Left ventricle myocardium inferior (tissue), 1 donor: Measurements from ENCODE around the gene SCFD2. TPM values are rescaled to one million over a fixed set of nuclear protein-coding genes. Genes with fewer than 3 reads are reported as not detected.

Experiments used
- DNase-seq: peaks from one replicate; pipeline ENCODE4 v3.0.0-alpha.2; 2020
- H3K27ac ChIP-seq: fragments of 200-600 bp; replicated peaks from 2 replicates; pipeline ENCODE4 v1.8.0; 2021
- H3K27me3 ChIP-seq: fragments of 200-600 bp; 2 replicates; pipeline ENCODE4 v1.8.0; 2021; ENCODE audit warnings: low read depth
- H3K36me3 ChIP-seq: fragments of 200-600 bp; 2 replicates; pipeline ENCODE4 v1.8.0; 2021
- H3K4me1 ChIP-seq: fragments of 200-600 bp; 2 replicates; pipeline ENCODE4 v1.8.0; 2021
- H3K4me3 ChIP-seq: fragments of 200-600 bp; 2 replicates; pipeline ENCODE4 v1.8.0; 2021; ENCODE audit warnings: mild to moderate bottlenecking, moderate library complexity
- H3K9me3 ChIP-seq: fragments of 200-600 bp; replicated peaks from 2 replicates; pipeline ENCODE4 v1.8.0; 2021
- intact Hi-C: fragments of 100-400 bp; cut with micrococcal nuclease; formaldehyde crosslinking; loops from one replicate; pipeline ENCODE4 v1.11.0; 2022
- total RNA-seq: library from RNA; stranded (reverse); fragmentation: NEBNext Ultra II Directional; extraction: Animal tissue kit (Norgen Biotek cat#: 25700); gene quantifications from one replicate; pipeline ENCODE4 v1.2.1, GENCODE V29; 2021
- TF ChIP-seq, protein P1 (sequence below): fragments of 200-600 bp; IDR thresholded peaks from 2 replicates; pipeline ENCODE4 v1.8.0; 2021; ENCODE audit warnings: antibody characterized with exemption, mild to moderate bottlenecking, borderline replicate concordance
- donor health status: DM: no; HTN: yes; CAD: no; lungs with severe emphysema.

SCFD2 gene
- total RNA-seq, 1 donor from 2014 or later: 9.3 TPM

DNA sequence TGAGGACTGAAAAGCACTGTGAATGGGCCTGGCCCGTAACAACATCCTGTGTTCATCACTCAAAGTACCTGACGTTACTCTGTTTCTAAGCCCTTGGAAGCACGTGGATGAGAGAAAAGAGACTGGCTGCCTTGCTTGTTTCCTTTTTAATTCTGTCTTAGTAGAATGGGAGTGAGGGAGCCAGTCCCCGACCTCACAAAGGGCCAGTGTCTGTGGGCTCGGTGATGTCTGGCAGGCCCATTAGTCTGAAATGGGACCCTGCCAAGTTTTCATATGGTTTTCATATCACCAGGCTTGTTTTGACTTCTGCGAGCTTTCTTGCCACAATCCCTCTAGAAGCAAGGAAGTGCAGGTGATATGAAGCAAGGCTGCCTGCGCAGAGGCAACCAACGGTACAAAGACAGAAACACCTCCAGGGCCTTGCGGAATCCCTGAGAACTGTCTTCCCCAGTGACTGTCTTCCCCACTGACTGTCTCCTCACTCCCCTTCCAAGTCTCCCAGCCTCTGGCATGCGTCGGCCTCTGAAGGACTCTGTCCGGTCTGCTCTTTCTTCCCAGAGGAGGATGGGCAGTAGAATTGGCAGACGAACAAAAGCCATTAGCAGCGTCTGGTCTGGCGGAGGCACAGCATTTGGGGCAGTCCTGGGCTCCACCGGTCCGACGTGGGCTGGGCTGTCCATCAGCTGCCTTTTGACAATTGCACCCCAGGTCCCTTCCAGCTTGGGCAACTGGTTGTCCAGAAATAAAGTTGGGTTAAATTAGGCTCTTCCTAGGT, 524.0 kb downstream of the SCFD2 start:
- Histone ChIP-seq H3K4me3 (no peak overlapping the region), H3K27ac (peak overlapping the region; percentile 62), H3K9me3 (no peaks in the 10 kb centered on the region), H3K27me3 (no peaks in the 10 kb centered on the region), H3K4me1 (peaks cover 63% of the 10 kb centered on the region), H3K36me3 (no peaks in the 10 kb centered on the region)
- intact Hi-C loops: no loop called here
- peak; percentile 26 for DNase-seq
- TF ChIP-seq, protein P1, sequence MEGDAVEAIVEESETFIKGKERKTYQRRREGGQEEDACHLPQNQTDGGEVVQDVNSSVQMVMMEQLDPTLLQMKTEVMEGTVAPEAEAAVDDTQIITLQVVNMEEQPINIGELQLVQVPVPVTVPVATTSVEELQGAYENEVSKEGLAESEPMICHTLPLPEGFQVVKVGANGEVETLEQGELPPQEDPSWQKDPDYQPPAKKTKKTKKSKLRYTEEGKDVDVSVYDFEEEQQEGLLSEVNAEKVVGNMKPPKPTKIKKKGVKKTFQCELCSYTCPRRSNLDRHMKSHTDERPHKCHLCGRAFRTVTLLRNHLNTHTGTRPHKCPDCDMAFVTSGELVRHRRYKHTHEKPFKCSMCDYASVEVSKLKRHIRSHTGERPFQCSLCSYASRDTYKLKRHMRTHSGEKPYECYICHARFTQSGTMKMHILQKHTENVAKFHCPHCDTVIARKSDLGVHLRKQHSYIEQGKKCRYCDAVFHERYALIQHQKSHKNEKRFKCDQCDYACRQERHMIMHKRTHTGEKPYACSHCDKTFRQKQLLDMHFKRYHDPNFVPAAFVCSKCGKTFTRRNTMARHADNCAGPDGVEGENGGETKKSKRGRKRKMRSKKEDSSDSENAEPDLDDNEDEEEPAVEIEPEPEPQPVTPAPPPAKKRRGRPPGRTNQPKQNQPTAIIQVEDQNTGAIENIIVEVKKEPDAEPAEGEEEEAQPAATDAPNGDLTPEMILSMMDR: no peak

DNA sequence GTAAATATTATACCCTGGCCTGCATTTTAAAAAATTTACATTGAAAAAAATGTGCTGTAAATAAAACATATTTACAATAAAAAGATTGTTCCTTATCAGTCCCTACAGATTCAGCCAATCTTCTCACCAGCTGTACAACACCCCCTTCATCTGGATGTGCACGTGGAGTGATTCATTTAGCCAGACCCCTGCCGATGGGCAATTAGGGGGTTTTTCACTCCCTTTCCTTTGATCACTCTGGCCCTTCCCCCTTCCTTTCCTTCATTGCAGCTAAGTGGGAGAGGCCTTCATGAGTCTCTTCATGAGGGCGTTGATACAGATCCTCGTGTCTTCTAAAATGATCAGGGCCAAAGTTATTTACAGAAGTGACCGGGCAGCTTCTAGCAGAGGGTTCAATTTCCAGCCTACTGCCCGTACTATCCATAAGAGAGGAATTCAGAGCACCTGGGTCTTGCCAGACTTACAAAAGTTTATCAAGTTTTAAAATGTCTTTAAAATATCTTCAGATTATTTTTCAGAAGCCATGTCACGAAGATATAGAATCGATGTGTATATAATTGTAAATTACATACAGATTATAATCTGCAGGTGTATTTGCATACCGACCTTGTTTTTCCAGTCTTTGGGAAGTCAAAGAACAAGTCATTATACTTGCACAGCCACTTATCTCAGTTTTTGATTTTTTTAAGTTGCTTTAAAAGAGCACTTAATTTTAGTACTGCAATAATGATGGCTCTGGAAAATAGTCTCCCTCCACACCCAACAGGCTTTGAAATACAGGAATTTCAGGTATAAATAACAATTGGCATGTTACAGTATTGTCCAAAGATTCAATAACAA, 525.1 kb downstream of the SCFD2 start:
- Histone ChIP-seq H3K27me3 (no peaks in the 10 kb centered on the region), H3K36me3 (no peaks in the 10 kb centered on the region), H3K4me1 (peaks cover 55% of the 10 kb centered on the region), H3K4me3 (no peak overlapping the region), H3K27ac (peak overlapping the region; percentile 62), H3K9me3 (no peaks in the 10 kb centered on the region)
- DNase-seq: no peak
- TF ChIP-seq, protein P1: no peak
- intact Hi-C loops: no loop called here

DNA sequence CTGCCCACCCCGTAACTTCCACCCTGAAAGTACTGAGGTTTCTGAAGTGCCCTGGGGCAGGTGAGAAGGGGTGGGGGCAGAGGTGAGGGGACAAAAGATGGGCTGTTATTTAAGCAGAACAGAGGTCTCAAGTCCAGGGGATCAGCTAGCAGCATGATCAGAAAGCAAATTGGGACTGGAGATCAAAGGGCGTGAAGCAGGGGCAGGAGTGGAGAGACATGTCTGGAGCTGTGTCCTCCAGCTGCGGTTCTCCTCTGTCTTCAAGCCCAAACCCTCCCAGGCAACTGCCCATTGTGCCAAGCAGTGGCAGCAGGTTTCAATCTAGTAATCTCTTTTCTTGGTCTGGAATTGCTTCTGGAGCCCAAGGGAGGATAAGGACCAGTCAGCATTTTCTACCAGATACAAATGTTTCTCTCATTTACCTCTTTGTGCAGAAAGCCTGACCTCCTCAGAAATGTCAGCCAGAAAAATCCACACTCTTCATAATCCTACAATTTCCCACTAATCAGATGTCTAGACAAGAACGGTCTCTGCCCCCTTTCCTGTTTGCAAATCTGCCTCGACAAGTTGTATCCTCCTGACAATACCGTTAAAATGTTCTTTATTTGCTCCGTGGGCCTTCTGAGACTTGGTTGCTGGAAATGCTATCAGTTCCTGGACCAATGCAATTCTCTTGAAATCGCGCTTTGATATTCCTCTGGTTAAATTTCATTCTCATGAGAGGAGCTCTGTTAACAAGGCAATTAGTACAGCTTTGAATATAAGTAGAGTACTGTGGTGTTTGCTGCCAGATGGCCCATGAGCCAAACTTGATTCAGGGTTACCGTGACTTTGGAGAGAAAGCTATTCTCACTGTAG, 526.9 kb downstream of the SCFD2 start:
- Histone ChIP-seq H3K27me3 (no peaks in the 10 kb centered on the region), H3K9me3 (no peaks in the 10 kb centered on the region), H3K4me1 (peaks cover 61% of the 10 kb centered on the region), H3K27ac (peak overlapping the region; percentile 17), H3K36me3 (no peaks in the 10 kb centered on the region), H3K4me3 (no peak overlapping the region)
- TF ChIP-seq, protein P1: no peak
- intact Hi-C loops: no loop called here
- no peak for DNase-seq

DNA sequence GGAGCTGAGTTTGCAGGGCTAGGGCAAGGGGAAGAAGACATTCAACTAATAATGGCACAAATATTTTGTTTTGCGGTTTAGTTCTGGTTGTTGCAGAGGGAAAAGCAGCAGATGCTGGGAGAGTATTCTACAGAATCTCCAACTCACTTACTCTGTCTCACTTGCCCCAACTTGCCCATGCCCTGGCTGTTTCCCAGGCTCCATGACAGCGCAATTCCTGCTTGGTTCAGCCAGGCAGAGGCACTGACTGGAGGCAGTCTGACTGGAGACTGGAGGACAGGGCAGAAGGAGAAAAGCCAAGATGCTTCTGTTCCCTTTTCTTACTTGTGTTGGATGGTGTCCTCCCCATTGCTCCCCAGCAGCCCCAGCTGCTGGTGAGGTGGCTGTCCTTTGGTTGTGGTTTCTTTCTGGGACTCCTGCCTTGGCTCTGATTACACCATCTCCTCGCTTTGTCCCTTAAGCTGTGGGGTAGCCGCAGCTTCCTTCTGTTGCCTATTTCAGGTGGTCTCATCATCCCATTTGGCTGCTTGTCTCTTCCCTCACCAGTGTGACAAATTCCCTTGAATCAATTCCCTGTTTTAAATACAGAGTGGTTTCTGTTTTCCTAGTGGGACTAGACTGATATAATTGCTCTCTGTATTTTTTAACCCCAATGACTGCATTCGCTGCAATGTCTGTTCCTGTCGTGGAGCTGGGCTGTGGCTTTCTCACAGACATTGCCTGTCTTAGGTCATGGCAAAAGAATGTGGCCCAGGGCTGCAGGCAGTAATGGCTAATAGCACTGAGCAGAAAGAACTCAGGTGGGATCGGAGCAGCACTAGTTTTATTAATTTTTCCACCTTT, 527.9 kb downstream of the SCFD2 start:
- Histone ChIP-seq H3K4me3 (no peak overlapping the region), H3K36me3 (no peaks in the 10 kb centered on the region), H3K4me1 (peaks cover 61% of the 10 kb centered on the region), H3K27me3 (no peaks in the 10 kb centered on the region), H3K9me3 (no peaks in the 10 kb centered on the region), H3K27ac (peak overlapping the region; percentile 17)
- intact Hi-C loops: no loop called here
- TF ChIP-seq, protein P1: no peak
- no peak for DNase-seq
